Body of pancreas (tissue), 4 donors: ENCODE results near the gene RUNDC3A. TPM values are rescaled to one million over a fixed set of nuclear protein-coding genes. Genes with fewer than 3 reads are reported as not detected.

Experiments
- ATAC-seq: fragments of 150-250 bp; one replicate; pipeline ENCODE4 v1.9.1; 2016
- DNase-seq, 4 donors: peaks; one replicate each; pipeline ENCODE4 v3.0.0-alpha.2; 2019
- H3K27ac ChIP-seq, 4 donors: fragments of 200-600 bp; sonication (generic); 1 replicate in 3 of 4; 2 replicates in 1 of 4; pipeline versions ENCODE4 v1.5.1 to v1.6.1; 2016 to 2019; ENCODE audit warnings: mild to moderate bottlenecking in 1 of 4, mixed read lengths in 1 of 4, moderate library complexity in 1 of 4
- H3K27me3 ChIP-seq, 2 donors: fragments of 200-600 bp; sonication (generic); one replicate each; pipeline ENCODE4 v1.6.0; 2016; ENCODE audit warnings: mild to moderate bottlenecking in 1 of 2
- H3K36me3 ChIP-seq, 2 donors: fragments of 200-600 bp; sonication (generic); replicated peaks in 1 of 2; 2 replicates each; pipeline ENCODE4 v1.5.1; 2016; ENCODE audit warnings: low read depth in 2 of 2; ENCODE audit not compliant: insufficient read depth in 1 of 2
- H3K4me1 ChIP-seq: fragments of 200-600 bp; sonication (generic); one replicate; pipeline ENCODE4 v1.6.0; 2016
- H3K4me3 ChIP-seq, 2 donors: fragments of 200-600 bp; sonication (generic); 1 replicate in 1 of 2; 2 replicates in 1 of 2; pipeline ENCODE4 v1.5.1; 2016 to 2019
- H3K9me3 ChIP-seq, 3 donors: fragments of 200-600 bp; sonication (generic); 1 replicate in 2 of 3; 2 replicates in 1 of 3; pipeline ENCODE4 v1.5.1; 2016
- CTCF ChIP-seq, 7 experiments: fragments of 450-650 bp in 4 of 7; fragments of 200-600 bp in 3 of 7; sonication (generic) in 3 of 7; IDR thresholded peaks; one replicate each; pipeline ENCODE4 v1.5.1; 2016 to 2019; ENCODE audit warnings: antibody characterized with exemption in 7 of 7
- POLR2A ChIP-seq, 3 donors: fragments of 450-650 bp; IDR thresholded peaks; one replicate each; pipeline ENCODE4 v1.6.1; 2016; ENCODE audit warnings: antibody characterized with exemption in 3 of 3, mild to moderate bottlenecking in 2 of 3
- WGBS, 2 donors: methylation state at CpG; one replicate each; pipeline ENCODE4 v1.1.5; 2017; 5-methylcytosine and 5-hydroxymethylcytosine counted together
- intact Hi-C: fragments of 100-400 bp; cut with DNase I; formaldehyde crosslinking; loops from one replicate; pipeline ENCODE4 v1.15.1; 2023
- total RNA-seq, 2 donors: library from RNA; depleted of rRNA; stranded (reverse); fragments of >200 nt; gene quantifications; one replicate each; pipeline ENCODE4 v1.1.0, GENCODE V29; 2016

The RUNDC3A gene
- total RNA-seq, 2 donors from 2014 or later, result 2.6 TPM; not detected in 1

GRCh38 chr17:44293509-44294226 is 14.7 kb upstream of the RUNDC3A start:
- 80 to 83% methylated on average over 9 of the region's 9 CpGs for WGBS, 2 donors
- DNase-seq, result no peak
- H3K4me3 ChIP-seq, result no peak overlapping the region
- H3K27me3 ChIP-seq, result no peaks in the 10 kb centered on the region
- intact Hi-C loops, result no loop called here
- no peak for ATAC-seq
- H3K27ac ChIP-seq, result no peak overlapping the region
- TF ChIP-seq CTCF (IDR thresholded peaks at IDR 0.05), result no peak
- TF ChIP-seq POLR2A (IDR thresholded peaks at IDR 0.05), result no peak
- no peaks in the 10 kb centered on the region for H3K4me1 ChIP-seq
- H3K9me3 ChIP-seq, result no peaks in the 10 kb centered on the region
- H3K36me3 ChIP-seq, result no peaks in the 10 kb centered on the region

- intact Hi-C loops, result no loop called here
- 58 to 72% methylated on average over 3 of the region's 3 CpGs for WGBS, 2 donors
Measured at GRCh38 chr17:44297975-44298374, 10.4 kb upstream of the RUNDC3A start.

GRCh38 chr17:44304651-44305050 is 3.8 kb upstream of the RUNDC3A start:
- intact Hi-C loops, result no loop called here
- ATAC-seq (no peak), DNase-seq (no peak)
- no peaks in the 10 kb centered on the region for H3K36me3 ChIP-seq
- no peak overlapping the region for H3K27ac ChIP-seq
- TF ChIP-seq CTCF (IDR thresholded peaks at IDR 0.05) (no peak), POLR2A (IDR thresholded peaks at IDR 0.05) (no peak)
- no peaks in the 10 kb centered on the region for H3K9me3 ChIP-seq
- no peaks in the 10 kb centered on the region for H3K27me3 ChIP-seq
- H3K4me1 ChIP-seq, result peaks cover 19% of the 10 kb centered on the region
- H3K4me3 ChIP-seq, result no peak overlapping the region

More at GRCh38 chr17:44297975-44298374, 10.4 kb upstream of the RUNDC3A start:
- DNase-seq (no peak), ATAC-seq (no peak)
- no peak overlapping the region for H3K27ac ChIP-seq
- H3K36me3 ChIP-seq, result no peaks in the 10 kb centered on the region
- no peak overlapping the region for H3K4me3 ChIP-seq
- TF ChIP-seq CTCF (IDR thresholded peaks at IDR 0.05) (no peak), POLR2A (IDR thresholded peaks at IDR 0.05) (no peak)
- H3K9me3 ChIP-seq, result no peaks in the 10 kb centered on the region
- no peaks in the 10 kb centered on the region for H3K4me1 ChIP-seq
- H3K27me3 ChIP-seq, result no peaks in the 10 kb centered on the region

GRCh38 chr17:44307387-44308186 is 814 bp upstream of the RUNDC3A start:
- no peaks in the 10 kb centered on the region for H3K27me3 ChIP-seq
- no peak for TF ChIP-seq CTCF (IDR thresholded peaks at IDR 0.05)
- TF ChIP-seq POLR2A (IDR thresholded peaks at IDR 0.05), result peak in 1 of 3 donors; percentile 18
- intact Hi-C loops, result no loop called here
- 2 to 11% methylated on average over 5 to 26 of the region's 26 CpGs for WGBS, 2 donors
- peak; percentile 51 for ATAC-seq
- peaks cover 19% of the 10 kb centered on the region for H3K4me1 ChIP-seq
- H3K4me3 ChIP-seq, result no peak overlapping the region
- no peaks in the 10 kb centered on the region for H3K36me3 ChIP-seq
- peak overlapping the region in 3 of 4 donors; percentile 24 to 52 (median 34) for H3K27ac ChIP-seq
- H3K9me3 ChIP-seq, result no peaks in the 10 kb centered on the region
- peak; percentile 44 to 64 (median 60) for DNase-seq
